Measurements from ENCODE around the gene TDRD3.
"Not testable (repeated sequence)": the region's sequence is repeated elsewhere in the genome, so short reads cannot be mapped to it uniquely, and the experiment has no call there.

Gene TDRD3

DNA sequence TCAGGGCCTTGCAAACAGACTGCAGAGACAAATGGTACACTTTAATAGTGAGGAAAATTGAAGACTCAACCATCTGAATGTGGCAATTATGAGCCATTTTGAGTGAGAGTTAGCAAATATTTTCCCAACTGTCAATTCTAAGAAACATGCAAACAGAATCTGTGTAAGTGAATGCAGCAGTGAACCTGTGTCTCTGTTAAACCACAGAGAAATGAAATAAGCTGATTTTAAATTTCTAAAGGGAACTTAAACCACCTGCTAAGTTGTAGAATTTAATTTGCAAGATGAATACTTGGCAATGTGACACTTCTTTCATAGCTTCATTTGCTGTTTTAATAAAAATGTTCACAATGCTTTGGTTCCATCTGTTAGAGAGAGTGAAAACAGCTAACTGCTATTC is 42.0 kb upstream of the TDRD3 start:
- TF ChIP-seq ZFX (IDR thresholded peaks at IDR 0.05; ENCODE audit: borderline replicate concordance), result no peak
- TF ChIP-seq, protein P1, sequence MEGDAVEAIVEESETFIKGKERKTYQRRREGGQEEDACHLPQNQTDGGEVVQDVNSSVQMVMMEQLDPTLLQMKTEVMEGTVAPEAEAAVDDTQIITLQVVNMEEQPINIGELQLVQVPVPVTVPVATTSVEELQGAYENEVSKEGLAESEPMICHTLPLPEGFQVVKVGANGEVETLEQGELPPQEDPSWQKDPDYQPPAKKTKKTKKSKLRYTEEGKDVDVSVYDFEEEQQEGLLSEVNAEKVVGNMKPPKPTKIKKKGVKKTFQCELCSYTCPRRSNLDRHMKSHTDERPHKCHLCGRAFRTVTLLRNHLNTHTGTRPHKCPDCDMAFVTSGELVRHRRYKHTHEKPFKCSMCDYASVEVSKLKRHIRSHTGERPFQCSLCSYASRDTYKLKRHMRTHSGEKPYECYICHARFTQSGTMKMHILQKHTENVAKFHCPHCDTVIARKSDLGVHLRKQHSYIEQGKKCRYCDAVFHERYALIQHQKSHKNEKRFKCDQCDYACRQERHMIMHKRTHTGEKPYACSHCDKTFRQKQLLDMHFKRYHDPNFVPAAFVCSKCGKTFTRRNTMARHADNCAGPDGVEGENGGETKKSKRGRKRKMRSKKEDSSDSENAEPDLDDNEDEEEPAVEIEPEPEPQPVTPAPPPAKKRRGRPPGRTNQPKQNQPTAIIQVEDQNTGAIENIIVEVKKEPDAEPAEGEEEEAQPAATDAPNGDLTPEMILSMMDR (IDR thresholded peaks at IDR 0.05), result no peak
- H3K27ac ChIP-seq, result no peak overlapping the region

DNA sequence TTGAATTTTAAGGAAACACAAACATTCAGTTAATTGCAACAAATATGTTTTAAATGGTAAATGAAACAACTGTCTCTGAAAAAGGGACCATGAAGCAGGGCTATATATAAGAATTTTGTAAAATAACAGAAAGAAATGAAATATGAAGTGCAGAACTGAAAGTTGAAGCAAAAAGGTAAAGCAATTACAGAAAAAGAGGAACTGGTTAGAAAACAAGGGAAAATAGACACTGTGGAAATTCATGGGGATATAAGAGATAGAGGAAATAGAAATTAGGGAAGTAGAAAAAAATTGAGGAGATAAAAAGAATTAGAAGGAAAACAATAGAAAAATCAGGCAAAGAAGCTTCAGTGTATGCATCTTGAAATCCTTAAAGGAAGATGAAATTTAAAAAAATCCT is 40.0 kb upstream of the TDRD3 start:
- no peak overlapping the region for H3K27ac ChIP-seq
- TF ChIP-seq, protein P1 (IDR thresholded peaks at IDR 0.05), result no peak
- no peak for TF ChIP-seq ZFX (IDR thresholded peaks at IDR 0.05; ENCODE audit: borderline replicate concordance)

- no peak overlapping the region for H3K27ac ChIP-seq
- no peak for TF ChIP-seq ZFX (IDR thresholded peaks at IDR 0.05; ENCODE audit: borderline replicate concordance)
- TF ChIP-seq, protein P1 (IDR thresholded peaks at IDR 0.05), result no peak
These were observed 38.6 kb upstream of the TDRD3 start for GRCh38 chr13:60358453-60358852.

DNA sequence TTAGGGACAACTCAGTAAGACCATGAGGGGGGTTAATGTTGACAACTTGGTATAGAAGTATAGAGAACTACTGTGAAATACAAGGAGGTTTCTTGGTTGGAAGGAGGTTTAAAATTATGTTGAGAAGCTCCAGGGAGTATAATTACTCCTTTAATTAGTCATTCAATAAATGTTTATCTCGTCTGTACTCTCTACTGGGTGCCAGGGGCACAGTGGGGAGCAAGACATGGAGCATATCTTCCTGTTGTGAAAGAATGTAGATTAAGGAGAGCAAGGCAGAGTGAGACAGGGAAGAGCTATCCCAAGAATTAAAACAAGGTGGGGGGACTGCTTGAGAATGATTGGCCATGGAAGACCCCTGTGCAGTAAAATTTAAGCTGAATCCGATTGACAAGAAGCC is 33.7 kb upstream of the TDRD3 start:
- H3K27ac ChIP-seq, result no peak overlapping the region
- TF ChIP-seq, protein P1 (IDR thresholded peaks at IDR 0.05), result no peak
- TF ChIP-seq ZFX (IDR thresholded peaks at IDR 0.05; ENCODE audit: borderline replicate concordance), result no peak

DNA sequence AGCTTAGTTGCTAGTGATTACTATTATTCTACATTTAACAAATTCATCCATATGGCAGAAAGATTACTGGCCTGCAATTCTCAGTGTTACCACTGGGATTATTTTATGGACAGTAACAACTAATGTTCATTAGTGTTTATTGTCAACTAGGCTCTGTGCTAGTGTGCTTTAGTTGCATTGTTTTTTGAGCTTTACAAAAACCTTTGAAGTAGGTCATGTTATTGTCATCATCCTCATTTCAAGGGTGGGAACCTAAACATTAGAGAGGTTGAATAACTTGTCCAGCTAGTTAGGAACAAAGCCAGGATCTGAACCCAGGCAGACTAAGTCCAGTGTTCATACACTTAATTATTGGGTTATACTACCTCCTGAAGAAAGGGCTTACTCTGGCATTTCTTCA is 27.8 kb upstream of the TDRD3 start:
- H3K27ac ChIP-seq, result no peak overlapping the region
- TF ChIP-seq, protein P1 (IDR thresholded peaks at IDR 0.05), result peak; percentile 54
- no peak for TF ChIP-seq ZFX (IDR thresholded peaks at IDR 0.05; ENCODE audit: borderline replicate concordance)

- H3K27ac ChIP-seq, result no peak overlapping the region
- TF ChIP-seq, protein P1 (IDR thresholded peaks at IDR 0.05), result no peak
- TF ChIP-seq ZFX (IDR thresholded peaks at IDR 0.05; ENCODE audit: borderline replicate concordance), result no peak
These were observed 26.7 kb upstream of the TDRD3 start for GRCh38 chr13:60370343-60370742.

GRCh38 chr13:60372141-60372540 is 24.9 kb upstream of the TDRD3 start:
- H3K27ac ChIP-seq, result no peak overlapping the region
- no peak for TF ChIP-seq ZFX (IDR thresholded peaks at IDR 0.05; ENCODE audit: borderline replicate concordance)
- TF ChIP-seq, protein P1 (IDR thresholded peaks at IDR 0.05), result no peak

- not testable (repeated sequence) for H3K27ac ChIP-seq
These were observed 17.7 kb upstream of the TDRD3 start for GRCh38 chr13:60379282-60379681.

Measured in 22Rv1 (cell line).